Adrenal gland (tissue), 5 donors: ENCODE data around the gene EFNA2.

Experiments
- CTCF ChIP-seq, 6 experiments: fragments of 450-650 bp in 4 of 6; fragments of 200-600 bp in 2 of 6; sonication (generic) in 1 of 6; IDR thresholded peaks; 1 replicate in 5 of 6; 2 replicates in 1 of 6; pipeline versions ENCODE4 v1.5.1 to v1.8.0; 2016 to 2021; ENCODE audit warnings: antibody characterized with exemption in 6 of 6, mild to moderate bottlenecking in 2 of 6, moderate library complexity in 1 of 6
- POLR2A ChIP-seq, 2 donors: fragments of 450-650 bp; IDR thresholded peaks; one replicate each; pipeline ENCODE4 v1.6.1; 2017; ENCODE audit warnings: antibody characterized with exemption in 2 of 2, mild to moderate bottlenecking in 2 of 2, moderate library complexity in 1 of 2
- donor health status: DM: no; HTN: no; CAD: no.

DNA sequence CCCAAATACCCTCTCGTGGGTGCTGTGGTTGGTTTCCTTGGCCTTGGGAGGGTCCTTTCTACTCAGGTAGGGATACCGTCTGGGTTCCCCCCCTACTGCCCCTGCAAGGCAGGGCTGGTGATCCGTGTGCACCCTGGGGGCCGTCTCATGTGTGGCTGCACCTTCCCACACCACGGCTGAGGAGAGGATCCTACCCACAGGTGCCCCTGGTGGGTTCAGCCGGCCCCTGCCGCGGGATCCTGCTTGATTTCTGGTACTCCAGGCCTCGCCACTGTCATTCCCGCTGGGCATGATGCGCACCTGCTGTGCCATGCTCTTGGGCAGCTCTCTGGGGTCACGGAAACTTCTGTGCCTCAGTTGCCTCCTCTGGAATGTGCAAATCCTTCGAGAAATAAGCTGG, 30.8 kb downstream of the EFNA2 start:
- TF ChIP-seq CTCF (IDR thresholded peaks at IDR 0.05): no peak
- TF ChIP-seq POLR2A (IDR thresholded peaks at IDR 0.05): no peak
